PFSK-1 (cell line): ENCODE data around the gene OR3A2. TPM values are rescaled to one million over a fixed set of nuclear protein-coding genes. Genes with fewer than 3 reads are reported as not detected.

Source experiments
- FOXP2 ChIP-seq: optimal IDR thresholded peaks from 2 replicates; pipeline ENCODE3; 2011; ENCODE audit warnings: borderline replicate concordance, control low read depth, inconsistent platforms; ENCODE audit not compliant: insufficient read depth; ENCODE audit errors: extremely low read length, extremely low read depth
- POLR2AphosphoS5 ChIP-seq: IDR thresholded peaks from 2 replicates; pipeline ENCODE4 v1.6.1; 2012; ENCODE audit warnings: low read depth, mild to moderate bottlenecking, control low read depth, low read length, moderate library complexity
- REST ChIP-seq, 2 experiments: IDR thresholded peaks; 2 replicates each; pipeline versions ENCODE4 v1.6.1 to v1.8.0; 2011 to 2012; ENCODE audit warnings: low read depth in 2 of 2, low read length in 2 of 2, control low read depth in 1 of 2, inconsistent platforms in 1 of 2, mild to moderate bottlenecking in 1 of 2, moderate library complexity in 1 of 2; ENCODE audit not compliant: insufficient read depth in 1 of 2
- SIN3A ChIP-seq: IDR thresholded peaks from 2 replicates; pipeline ENCODE4 v1.6.1; 2012; ENCODE audit warnings: mild to moderate bottlenecking, low read length, moderate library complexity, borderline replicate concordance; ENCODE audit not compliant: insufficient read depth
- TAF1 ChIP-seq: IDR thresholded peaks from 2 replicates; pipeline ENCODE4 v1.6.1; 2012; ENCODE audit warnings: low read length, control low read depth, borderline replicate concordance; ENCODE audit not compliant: insufficient read depth
- polyA plus RNA-seq: library from polyadenylated mRNA; unstranded; fragments of >200 nt; gene quantifications from one replicate; pipeline ENCODE4 v1.2.1, GENCODE V29; 2012; ENCODE audit warnings: low read depth, missing spikeins; ENCODE audit not compliant: insufficient read length

Gene OR3A2
- polyA plus RNA-seq: not detected

GRCh38 chr17:3385869-3386816 lies at the start of gene OR3A2:
TSS of gene OR3A2 (minus strand) at chr17:3386308.
- no peak for TF ChIP-seq FOXP2
- TF ChIP-seq REST (IDR thresholded peaks at IDR 0.05; ENCODE audit: insufficient read depth in 1 of 2, low read depth in 2 of 2, low read length in 2 of 2): no peak
- no peak for TF ChIP-seq POLR2AphosphoS5
- no peak for TF ChIP-seq TAF1
- no peak for TF ChIP-seq SIN3A

- TF ChIP-seq FOXP2 (no peak), TAF1 (no peak), POLR2AphosphoS5 (no peak), REST (IDR thresholded peaks at IDR 0.05; ENCODE audit: insufficient read depth in 1 of 2, low read depth in 2 of 2, low read length in 2 of 2) (no peak), SIN3A (no peak)
These were observed 47.6 kb upstream of the OR3A2 start, which contains the start of gene OR1E2 for GRCh38 chr17:3433741-3434140. TSS of gene OR1E2 (minus strand) at chr17:3433841. CDS start at chr17:3433841, 0 bp downstream.

GRCh38 chr17:3433215-3433614 lies 47.1 kb upstream of the OR3A2 start:
- peak; percentile 76 to 89 for TF ChIP-seq REST (IDR thresholded peaks at IDR 0.05; ENCODE audit: insufficient read depth in 1 of 2, low read depth in 2 of 2, low read length in 2 of 2)

GRCh38 chr17:3418222-3418621 lies 32.1 kb upstream of the OR3A2 start:
- no peak for TF ChIP-seq SIN3A
- no peak for TF ChIP-seq FOXP2
- no peak for TF ChIP-seq POLR2AphosphoS5
- no peak for TF ChIP-seq REST (IDR thresholded peaks at IDR 0.05; ENCODE audit: insufficient read depth in 1 of 2, low read depth in 2 of 2, low read length in 2 of 2)
- no peak for TF ChIP-seq TAF1
